Ascending aorta (tissue), 2 donors: ENCODE results near the gene CASZ1. TPM values are rescaled to one million over a fixed set of nuclear protein-coding genes. Genes with fewer than 3 reads are reported as not detected.

Experiments
- DNase-seq, 2 donors: peaks; one replicate each; pipeline ENCODE4 v3.0.0-alpha.2; 2019; ENCODE audit warnings: low spot score in 2 of 2
- H3K27ac ChIP-seq, 2 donors: fragments of 200-600 bp; sonication (generic); one replicate each; pipeline ENCODE4 v1.5.1; 2016 to 2017; ENCODE audit warnings: mild to moderate bottlenecking in 1 of 2
- H3K27me3 ChIP-seq: fragments of 200-600 bp; sonication (generic); one replicate; pipeline ENCODE4 v1.5.1; 2017
- H3K36me3 ChIP-seq, 2 donors: fragments of 200-600 bp; sonication (generic); one replicate each; pipeline ENCODE4 v1.5.1; 2016
- H3K4me1 ChIP-seq, 2 donors: fragments of 200-600 bp; sonication (generic); one replicate each; pipeline ENCODE4 v1.5.1; 2016 to 2017; ENCODE audit warnings: mild to moderate bottlenecking in 1 of 2
- H3K4me3 ChIP-seq, 2 donors: fragments of 200-600 bp; sonication (generic); one replicate each; pipeline ENCODE4 v1.5.1; 2016 to 2017; ENCODE audit warnings: mild to moderate bottlenecking in 1 of 2
- H3K9me3 ChIP-seq, 2 donors: fragments of 200-600 bp; sonication (generic); one replicate each; pipeline ENCODE4 v1.5.1; 2016
- intact Hi-C: fragments of 100-400 bp; cut with DNase I; formaldehyde crosslinking; loops from one replicate; pipeline ENCODE4 v1.15.1; 2023
- total RNA-seq: library from RNA; depleted of rRNA; stranded (reverse); fragments of >200 nt; gene quantifications from one replicate; pipeline ENCODE4 v1.1.0, GENCODE V29; 2016
- TF ChIP-seq, protein P1 (sequence below), 3 experiments: fragments of 200-600 bp in 2 of 3; fragments of 450-650 bp in 1 of 3; sonication (generic) in 2 of 3; IDR thresholded peaks; one replicate each; pipeline ENCODE4 v1.5.1; 2016 to 2019; ENCODE audit warnings: antibody characterized with exemption in 3 of 3, mild to moderate bottlenecking in 1 of 3, moderate library complexity in 1 of 3

Gene CASZ1
- total RNA-seq, 1 donor from 2014 or later = 25.8 TPM

DNA sequence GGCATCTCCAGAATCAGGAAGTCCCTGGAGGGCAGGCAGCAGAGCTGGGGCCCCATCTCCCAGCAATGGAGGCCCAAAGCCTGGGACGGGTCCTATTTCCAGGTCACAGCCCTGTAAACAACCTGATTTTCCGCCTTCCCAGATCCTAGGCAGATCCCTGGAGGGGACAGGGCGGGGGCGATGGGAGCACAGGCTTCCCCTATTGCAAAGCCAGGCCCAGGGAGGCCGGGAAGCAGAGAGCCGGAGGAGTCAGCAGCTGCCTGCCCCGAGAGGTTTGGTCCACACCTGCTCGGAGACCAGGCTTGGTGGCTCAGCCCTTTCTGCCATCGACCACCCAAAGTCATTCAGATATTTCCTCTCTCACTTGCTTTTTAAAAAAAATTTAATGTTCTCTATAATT lies 29.2 kb downstream of the CASZ1 start:
- Histone ChIP-seq H3K36me3 (no peaks in the 10 kb centered on the region), H3K27ac (no peak overlapping the region), H3K9me3 (no peaks in the 10 kb centered on the region), H3K4me1 (no peaks in the 10 kb centered on the region), H3K27me3 (no peaks in the 10 kb centered on the region), H3K4me3 (no peak overlapping the region)
- TF ChIP-seq, protein P1, sequence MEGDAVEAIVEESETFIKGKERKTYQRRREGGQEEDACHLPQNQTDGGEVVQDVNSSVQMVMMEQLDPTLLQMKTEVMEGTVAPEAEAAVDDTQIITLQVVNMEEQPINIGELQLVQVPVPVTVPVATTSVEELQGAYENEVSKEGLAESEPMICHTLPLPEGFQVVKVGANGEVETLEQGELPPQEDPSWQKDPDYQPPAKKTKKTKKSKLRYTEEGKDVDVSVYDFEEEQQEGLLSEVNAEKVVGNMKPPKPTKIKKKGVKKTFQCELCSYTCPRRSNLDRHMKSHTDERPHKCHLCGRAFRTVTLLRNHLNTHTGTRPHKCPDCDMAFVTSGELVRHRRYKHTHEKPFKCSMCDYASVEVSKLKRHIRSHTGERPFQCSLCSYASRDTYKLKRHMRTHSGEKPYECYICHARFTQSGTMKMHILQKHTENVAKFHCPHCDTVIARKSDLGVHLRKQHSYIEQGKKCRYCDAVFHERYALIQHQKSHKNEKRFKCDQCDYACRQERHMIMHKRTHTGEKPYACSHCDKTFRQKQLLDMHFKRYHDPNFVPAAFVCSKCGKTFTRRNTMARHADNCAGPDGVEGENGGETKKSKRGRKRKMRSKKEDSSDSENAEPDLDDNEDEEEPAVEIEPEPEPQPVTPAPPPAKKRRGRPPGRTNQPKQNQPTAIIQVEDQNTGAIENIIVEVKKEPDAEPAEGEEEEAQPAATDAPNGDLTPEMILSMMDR (IDR thresholded peaks at IDR 0.05) = no peak
- intact Hi-C loops = no loop called here
- no peak for DNase-seq

DNA sequence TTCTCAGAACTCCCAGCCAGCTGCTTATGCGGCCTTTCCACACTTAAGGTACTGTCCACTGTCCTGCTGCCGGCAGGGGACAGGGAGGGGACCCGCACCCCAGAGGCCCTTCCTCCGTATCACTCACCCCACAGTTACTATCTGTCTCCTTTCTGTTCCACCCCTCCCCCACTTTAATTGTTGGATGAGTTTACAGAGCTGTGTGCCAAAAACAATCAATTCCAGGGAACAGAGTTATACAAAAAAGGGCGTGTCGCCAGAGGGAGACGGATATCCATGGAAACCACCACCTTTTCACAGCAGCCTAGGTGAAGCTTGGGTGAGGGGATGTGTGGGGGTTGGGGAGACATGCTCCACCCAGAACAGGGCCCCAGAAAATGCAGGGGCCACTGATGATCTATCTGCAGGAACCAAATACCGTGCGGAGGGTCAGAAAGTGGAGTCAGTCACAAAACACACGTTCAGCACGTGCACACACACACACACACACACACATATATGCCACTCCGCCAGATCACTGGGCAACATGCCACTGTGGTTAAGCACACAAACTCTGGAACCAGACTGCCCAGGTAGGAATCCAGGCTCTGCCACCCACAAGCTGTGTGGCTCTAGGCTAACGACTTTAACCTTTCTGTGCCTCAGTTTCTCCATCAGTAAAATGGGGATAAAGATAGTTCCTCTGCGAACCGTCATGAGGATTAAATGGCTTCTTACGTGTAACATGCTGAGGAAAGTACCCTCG lies 30.5 kb downstream of the CASZ1 start:
- TF ChIP-seq, protein P1 (IDR thresholded peaks at IDR 0.05) = no peak
- Histone ChIP-seq H3K27ac (no peak overlapping the region), H3K36me3 (no peaks in the 10 kb centered on the region), H3K27me3 (no peaks in the 10 kb centered on the region), H3K9me3 (no peaks in the 10 kb centered on the region), H3K4me1 (no peaks in the 10 kb centered on the region), H3K4me3 (no peak overlapping the region)
- intact Hi-C loops = no loop called here
- no peak for DNase-seq

DNA sequence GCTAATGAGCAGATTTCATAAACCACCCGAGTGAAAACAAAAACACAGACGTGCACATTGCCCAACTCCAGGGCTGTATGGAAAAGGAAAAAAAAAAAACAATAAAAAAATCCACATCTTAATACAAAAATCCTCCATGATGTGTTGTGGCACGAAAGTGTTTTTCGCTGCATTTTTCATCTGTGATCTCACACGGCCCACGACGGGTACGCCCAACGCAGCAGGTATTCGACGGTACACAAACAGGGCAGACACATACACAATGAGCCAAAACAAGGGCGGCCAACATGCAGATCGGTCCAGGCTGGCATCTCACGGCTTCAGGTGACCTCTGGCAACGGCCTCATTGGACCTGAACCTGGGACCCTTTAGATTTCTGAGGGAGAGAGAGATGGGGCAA lies 31.1 kb downstream of the CASZ1 start:
- intact Hi-C loops = no loop called here
- TF ChIP-seq, protein P1 (IDR thresholded peaks at IDR 0.05) = no peak
- no peak overlapping the region for H3K4me3 ChIP-seq
- no peak overlapping the region for H3K27ac ChIP-seq
- no peaks in the 10 kb centered on the region for H3K9me3 ChIP-seq
- DNase-seq = no peak
- no peaks in the 10 kb centered on the region for H3K36me3 ChIP-seq
- H3K4me1 ChIP-seq = no peaks in the 10 kb centered on the region
- no peaks in the 10 kb centered on the region for H3K27me3 ChIP-seq

DNA sequence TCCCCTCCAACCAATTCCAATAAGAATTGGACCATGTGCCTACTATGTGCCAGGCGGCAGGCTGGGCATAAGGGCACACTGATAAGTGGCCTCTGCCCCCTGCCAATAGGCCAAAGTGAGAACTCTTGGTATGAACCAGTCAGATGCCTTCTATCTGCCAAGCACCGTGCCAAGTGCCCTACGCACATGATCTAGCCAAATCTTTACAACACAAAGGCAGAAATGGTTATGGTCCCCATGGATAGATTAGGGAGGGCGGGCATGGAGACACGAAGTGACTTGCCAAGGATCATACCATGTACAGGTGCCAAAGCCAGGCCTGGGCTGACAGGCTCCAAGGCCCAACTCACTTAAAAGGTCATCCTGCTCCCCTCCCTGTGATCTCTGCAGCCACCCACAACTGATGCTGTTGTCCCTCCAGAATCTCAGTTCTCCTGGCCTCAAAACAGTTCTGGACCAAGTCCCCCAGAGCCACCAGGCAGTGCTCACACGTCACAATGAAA lies 32.1 kb downstream of the CASZ1 start:
- intact Hi-C loops = no loop called here
- TF ChIP-seq, protein P1 (IDR thresholded peaks at IDR 0.05) = no peak
- no peak overlapping the region for H3K27ac ChIP-seq
- no peak for DNase-seq
- no peaks in the 10 kb centered on the region for H3K27me3 ChIP-seq
- no peak overlapping the region for H3K4me3 ChIP-seq
- no peaks in the 10 kb centered on the region for H3K4me1 ChIP-seq
- H3K36me3 ChIP-seq = no peaks in the 10 kb centered on the region
- no peaks in the 10 kb centered on the region for H3K9me3 ChIP-seq

DNA sequence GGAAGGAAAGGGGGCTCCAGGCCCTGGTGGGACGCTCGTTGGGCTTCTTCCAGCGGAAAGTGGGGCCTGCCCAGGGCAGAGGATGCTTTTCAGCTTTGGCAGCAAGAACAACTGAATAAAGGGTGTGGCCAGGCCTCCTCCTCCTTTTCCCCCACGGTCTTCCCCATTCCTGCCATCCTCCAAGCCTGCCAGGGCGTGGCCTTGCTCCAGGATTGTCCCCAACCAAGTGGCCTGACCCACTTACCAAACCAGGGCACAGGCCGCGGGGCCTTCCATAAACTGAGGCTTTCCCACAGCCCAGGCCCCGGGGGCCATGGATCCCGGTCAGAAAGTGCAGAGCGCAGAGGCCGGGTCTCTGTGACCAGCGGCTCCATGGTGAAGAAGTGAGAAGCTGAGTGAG lies 33.6 kb downstream of the CASZ1 start:
- no peak for DNase-seq
- no peaks in the 10 kb centered on the region for H3K9me3 ChIP-seq
- intact Hi-C loops = no loop called here
- H3K4me1 ChIP-seq = no peaks in the 10 kb centered on the region
- H3K27me3 ChIP-seq = no peaks in the 10 kb centered on the region
- peak overlapping the region in 1 of 2 donors; percentile 9 for H3K27ac ChIP-seq
- no peaks in the 10 kb centered on the region for H3K36me3 ChIP-seq
- TF ChIP-seq, protein P1 (IDR thresholded peaks at IDR 0.05) = no peak
- no peak overlapping the region for H3K4me3 ChIP-seq
